ENCODE data around the gene HMGCS1. TPM values are rescaled to one million over a fixed set of nuclear protein-coding genes. Genes with fewer than 3 reads are reported as not detected.

The HMGCS1 gene
- total and polyA plus RNA-seq, 2 of the 13 experiments (the other 11 are each of a cell fraction or from before 2014, with no cell fraction given), result 56.8 to 318 TPM

DNA sequence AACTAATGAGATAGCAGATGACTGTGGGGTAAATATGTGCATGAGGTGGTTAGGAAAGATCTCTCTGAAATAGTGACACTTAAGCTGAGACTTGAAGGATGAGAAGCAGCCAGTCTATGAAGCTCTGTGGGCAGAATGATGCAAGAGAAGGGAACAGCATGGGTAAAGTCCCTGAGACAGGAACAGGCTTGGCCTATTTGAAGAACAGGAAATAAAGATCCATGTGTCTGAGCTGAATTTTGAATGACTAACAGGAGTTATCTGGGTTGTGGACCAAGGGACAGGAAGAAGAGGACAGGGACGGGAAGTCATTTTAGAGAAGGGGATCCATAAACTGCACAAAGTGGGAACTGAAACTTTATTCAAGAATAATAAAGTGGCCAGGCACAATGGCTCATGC lies 25.6 kb upstream of the HMGCS1 start (continued):
- TF ChIP-seq CCAR2 (optimal IDR thresholded peaks at IDR 0.05; ENCODE audit: low read depth, low read length) (no peak), MEIS2 (CRISPR knock-in tag; IDR thresholded peaks at IDR 0.05) (no peak), SKI (IDR thresholded peaks at IDR 0.05; ENCODE audit: partially characterized antibody) (no peak), ZNF136 (CRISPR knock-in tag; IDR thresholded peaks at IDR 0.05; ENCODE audit: low read depth) (no peak), ZNF33A (CRISPR knock-in tag; IDR thresholded peaks at IDR 0.05; ENCODE audit: borderline replicate concordance) (no peak), ZNF333 (CRISPR knock-in tag; IDR thresholded peaks at IDR 0.05; ENCODE audit: borderline replicate concordance) (no peak), MTF2 (CRISPR knock-in tag; IDR thresholded peaks at IDR 0.05; ENCODE audit: borderline replicate concordance) (no peak), PHB2 (IDR thresholded peaks at IDR 0.05; ENCODE audit: partially characterized antibody) (no peak), THAP11 (CRISPR knock-in tag; IDR thresholded peaks at IDR 0.05) (no peak)
- TF ChIP-seq, protein P1, sequence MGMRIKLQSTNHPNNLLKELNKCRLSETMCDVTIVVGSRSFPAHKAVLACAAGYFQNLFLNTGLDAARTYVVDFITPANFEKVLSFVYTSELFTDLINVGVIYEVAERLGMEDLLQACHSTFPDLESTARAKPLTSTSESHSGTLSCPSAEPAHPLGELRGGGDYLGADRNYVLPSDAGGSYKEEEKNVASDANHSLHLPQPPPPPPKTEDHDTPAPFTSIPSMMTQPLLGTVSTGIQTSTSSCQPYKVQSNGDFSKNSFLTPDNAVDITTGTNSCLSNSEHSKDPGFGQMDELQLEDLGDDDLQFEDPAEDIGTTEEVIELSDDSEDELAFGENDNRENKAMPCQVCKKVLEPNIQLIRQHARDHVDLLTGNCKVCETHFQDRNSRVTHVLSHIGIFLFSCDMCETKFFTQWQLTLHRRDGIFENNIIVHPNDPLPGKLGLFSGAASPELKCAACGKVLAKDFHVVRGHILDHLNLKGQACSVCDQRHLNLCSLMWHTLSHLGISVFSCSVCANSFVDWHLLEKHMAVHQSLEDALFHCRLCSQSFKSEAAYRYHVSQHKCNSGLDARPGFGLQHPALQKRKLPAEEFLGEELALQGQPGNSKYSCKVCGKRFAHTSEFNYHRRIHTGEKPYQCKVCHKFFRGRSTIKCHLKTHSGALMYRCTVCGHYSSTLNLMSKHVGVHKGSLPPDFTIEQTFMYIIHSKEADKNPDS (CRISPR knock-in tag; IDR thresholded peaks at IDR 0.05), result no peak

GRCh38 chr5:43336159-43336558 lies 22.9 kb upstream of the HMGCS1 start:
- no peaks in the 10 kb centered on the region for H3K79me2 ChIP-seq (ENCODE audit: insufficient read depth, low read length)
- H3K27ac ChIP-seq (ENCODE audit: extremely low read length, insufficient read depth, low read length), result no peak overlapping the region
- no TSS peak for BruUV-seq (replicated peaks)
- H2AFZ ChIP-seq (ENCODE audit: low read length), result no peak overlapping the region
- ATAC-seq (no peak), FAIRE-seq (no peak), DNase-seq (ENCODE audit: low spot score) (no peak)
- H3K4me1 ChIP-seq (ENCODE audit: insufficient read depth, low read length), result peaks cover 7% of the 10 kb centered on the region; the same call in 1 of the 2 replicates
- 43% methylated on average over 2 of the region's 2 CpGs for WGBS (ENCODE audit: low lambda C conversion rate)
- no peak overlapping the region for H3K4me2 ChIP-seq (ENCODE audit: low read depth, low read length)
- peaks cover 15% of the 10 kb centered on the region for H3K9me3 ChIP-seq (ENCODE audit: low read length)
- H3K36me3 ChIP-seq (replicated peaks in 1 of 2; ENCODE audit: control insufficient read depth in 1 of 2, insufficient read depth in 2 of 2, low read length in 2 of 2), result no peaks in the 10 kb centered on the region
- H3K4me3 ChIP-seq (replicated peaks in 1 of 3; ENCODE audit: insufficient read depth in 1 of 3, low read depth in 2 of 3, low read length in 3 of 3), result no peak overlapping the region
- intact Hi-C loops (cut with micrococcal nuclease; ENCODE audit: unreplicated experiment), result no loop called here
- H3K27me3 ChIP-seq (ENCODE audit: control insufficient read depth in 1 of 2, insufficient read depth in 2 of 2, low read length in 2 of 2), result peaks cover 0 to 1% of the 10 kb centered on the region in 2 experiments; a peak in 3 of 5 replicates
- CTCF ChIA-PET (ENCODE audit: low intra/inter-chr PET ratio, low total read pairs), result no interaction called here
- H3K9ac ChIP-seq (ENCODE audit: insufficient read depth, low read depth, low read length), result no peak overlapping the region
- POLR2A ChIA-PET, result no interaction called here
- H4K20me1 ChIP-seq (ENCODE audit: insufficient read depth, low read length), result no peaks in the 10 kb centered on the region
- in situ Hi-C loops (cut with HindIII; ENCODE audit: extremely low pct_ligation_motif_present, low pct_unique_long_range_greater_than_20kb), result no loop called here
- TF ChIP-seq KMT2A (CRISPR knock-in tag; IDR thresholded peaks at IDR 0.05) (no peak), RERE (CRISPR knock-in tag; IDR thresholded peaks at IDR 0.05; ENCODE audit: low read depth) (no peak), FOSL2 (CRISPR knock-in tag; IDR thresholded peaks at IDR 0.05) (peak; percentile 89), ZNF530 (CRISPR knock-in tag; IDR thresholded peaks at IDR 0.05; ENCODE audit: low read depth) (no peak)
- TF ChIP-seq, protein P2, sequence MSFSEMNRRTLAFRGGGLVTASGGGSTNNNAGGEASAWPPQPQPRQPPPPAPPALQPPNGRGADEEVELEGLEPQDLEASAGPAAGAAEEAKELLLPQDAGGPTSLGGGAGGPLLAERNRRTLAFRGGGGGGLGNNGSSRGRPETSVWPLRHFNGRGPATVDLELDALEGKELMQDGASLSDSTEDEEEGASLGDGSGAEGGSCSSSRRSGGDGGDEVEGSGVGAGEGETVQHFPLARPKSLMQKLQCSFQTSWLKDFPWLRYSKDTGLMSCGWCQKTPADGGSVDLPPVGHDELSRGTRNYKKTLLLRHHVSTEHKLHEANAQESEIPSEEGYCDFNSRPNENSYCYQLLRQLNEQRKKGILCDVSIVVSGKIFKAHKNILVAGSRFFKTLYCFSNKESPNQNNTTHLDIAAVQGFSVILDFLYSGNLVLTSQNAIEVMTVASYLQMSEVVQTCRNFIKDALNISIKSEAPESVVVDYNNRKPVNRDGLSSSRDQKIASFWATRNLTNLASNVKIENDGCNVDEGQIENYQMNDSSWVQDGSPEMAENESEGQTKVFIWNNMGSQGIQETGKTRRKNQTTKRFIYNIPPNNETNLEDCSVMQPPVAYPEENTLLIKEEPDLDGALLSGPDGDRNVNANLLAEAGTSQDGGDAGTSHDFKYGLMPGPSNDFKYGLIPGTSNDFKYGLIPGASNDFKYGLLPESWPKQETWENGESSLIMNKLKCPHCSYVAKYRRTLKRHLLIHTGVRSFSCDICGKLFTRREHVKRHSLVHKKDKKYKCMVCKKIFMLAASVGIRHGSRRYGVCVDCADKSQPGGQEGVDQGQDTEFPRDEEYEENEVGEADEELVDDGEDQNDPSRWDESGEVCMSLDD (CRISPR knock-in tag; IDR thresholded peaks at IDR 0.05; ENCODE audit: borderline replicate concordance), result no peak
